Mononuclear cell (primary cell): ENCODE results near the gene CEP164. TPM values are rescaled to one million over a fixed set of nuclear protein-coding genes. Genes with fewer than 3 reads are reported as not detected.

ENCODE experiments used
- H3K27me3 ChIP-seq: 2 replicates; pipeline ENCODE4 v1.6.0; 2011; ENCODE audit warnings: low read length, control low read depth; ENCODE audit not compliant: insufficient read depth
- H3K4me1 ChIP-seq: 2 replicates; pipeline ENCODE4 v1.5.1; 2011; ENCODE audit warnings: mild to moderate bottlenecking, low read length, control low read depth; ENCODE audit not compliant: insufficient read depth
- H3K4me3 ChIP-seq: 2 replicates; pipeline ENCODE4 v1.5.1; 2011; ENCODE audit warnings: mild to moderate bottlenecking, low read length, moderate library complexity
- H3K9me3 ChIP-seq: 2 replicates; pipeline ENCODE4 v1.5.1; 2011; ENCODE audit warnings: low read depth, mild to moderate bottlenecking, control low read depth, low read length
- total RNA-seq: library from RNA; depleted of rRNA; stranded (reverse); fragments of >200 nt; gene quantifications from one replicate; pipeline ENCODE4 v1.2.3, GENCODE V29; 2012

Gene CEP164
- 13.4 TPM for total RNA-seq

GRCh38 chr11:117327567-117328374 lies at the start of gene CEP164:
Gene CEP164, plus strand, starts transcription at chr11:117327854. Its CDS starts 10,733 bp downstream, at chr11:117338587.
- Histone ChIP-seq H3K9me3 (no peaks in the 10 kb centered on the region), H3K4me3 (peak within 1 kb of the TSS; percentile 85), H3K4me1 (peaks cover 15% of the 10 kb centered on the region), H3K27me3 (no peaks in the 10 kb centered on the region)

DNA sequence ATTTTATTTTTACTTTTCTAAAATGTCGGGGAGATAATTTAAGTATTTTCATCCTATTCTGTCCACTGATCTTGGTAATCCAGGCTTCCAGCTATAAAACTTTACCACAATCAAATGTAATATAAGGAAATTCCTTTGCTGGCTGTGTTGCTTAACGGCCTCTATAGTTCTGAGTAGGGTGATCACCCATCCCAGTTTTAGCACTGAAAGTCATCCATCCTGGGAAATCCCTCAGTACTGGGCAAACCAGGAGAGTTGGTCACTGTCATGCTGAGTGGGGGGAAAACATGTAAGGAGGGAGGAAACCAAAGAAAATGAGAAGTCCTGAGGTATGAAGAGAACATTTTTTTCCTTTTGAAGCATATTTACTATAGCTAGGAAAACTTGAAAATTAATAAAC lies 49.3 kb upstream of the CEP164 start:
- no peaks in the 10 kb centered on the region for H3K9me3 ChIP-seq
- H3K27me3 ChIP-seq = no peaks in the 10 kb centered on the region
- no peaks in the 10 kb centered on the region for H3K4me1 ChIP-seq
- H3K4me3 ChIP-seq = no peak overlapping the region

DNA sequence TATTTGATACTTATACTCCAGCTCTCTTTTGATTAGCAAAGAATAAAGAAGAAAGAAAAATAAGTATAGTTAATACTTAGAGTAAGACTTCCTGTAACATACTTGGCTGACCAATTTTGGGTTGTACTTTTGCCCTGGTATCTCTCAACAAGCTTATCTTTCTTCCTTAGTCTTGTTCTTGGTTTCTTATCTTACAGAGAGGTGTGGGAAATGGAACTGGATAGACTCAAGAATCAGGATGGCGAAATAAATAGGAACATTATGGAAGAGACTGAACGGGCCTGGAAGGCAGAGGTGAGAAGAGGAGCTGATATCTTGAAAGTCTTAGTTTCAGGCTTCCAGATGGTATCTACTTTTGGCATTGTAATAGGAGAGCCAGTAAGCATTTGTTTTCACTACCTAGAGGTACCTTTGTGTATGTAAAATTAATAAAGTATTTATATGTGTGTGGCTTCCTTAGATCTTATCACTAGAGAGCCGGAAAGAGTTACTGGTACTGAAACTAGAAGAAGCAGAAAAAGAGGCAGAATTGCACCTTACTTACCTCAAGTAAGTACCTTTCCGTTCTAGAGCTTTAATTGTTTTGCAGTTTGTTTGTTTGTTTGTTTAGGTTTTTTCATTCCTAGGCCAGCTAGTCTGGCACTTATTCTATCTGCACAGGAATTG lies 47.8 kb upstream of the CEP164 start:
- no peaks in the 10 kb centered on the region for H3K9me3 ChIP-seq
- H3K27me3 ChIP-seq = no peaks in the 10 kb centered on the region
- peak overlapping the region; percentile 13 for H3K4me3 ChIP-seq
- no peaks in the 10 kb centered on the region for H3K4me1 ChIP-seq

GRCh38 chr11:117281159-117281558 lies 46.5 kb upstream of the CEP164 start:
- no peak overlapping the region for H3K4me3 ChIP-seq
- no peaks in the 10 kb centered on the region for H3K4me1 ChIP-seq
- no peaks in the 10 kb centered on the region for H3K27me3 ChIP-seq
- no peaks in the 10 kb centered on the region for H3K9me3 ChIP-seq

DNA sequence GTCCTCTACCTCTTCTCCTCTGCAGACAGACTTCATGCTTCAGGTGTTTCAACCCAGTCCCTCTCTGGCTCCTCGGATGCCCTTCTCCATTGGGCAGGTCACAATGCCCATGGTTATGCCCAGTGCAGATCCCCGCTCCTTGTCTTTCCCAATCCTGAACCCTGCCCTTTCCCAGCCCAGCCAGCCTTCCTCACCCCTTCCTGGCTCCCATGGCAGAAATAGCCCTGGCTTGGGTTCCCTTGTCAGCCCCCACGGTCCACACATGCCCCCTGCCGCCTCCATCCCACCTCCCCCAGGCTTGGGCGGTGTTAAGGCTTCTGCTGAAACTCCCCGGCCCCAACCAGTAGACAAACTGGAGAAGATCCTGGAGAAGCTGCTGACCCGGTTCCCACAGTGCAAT lies 45.8 kb upstream of the CEP164 start:
- Histone ChIP-seq H3K4me3 (no peak overlapping the region), H3K27me3 (no peaks in the 10 kb centered on the region), H3K9me3 (no peaks in the 10 kb centered on the region), H3K4me1 (no peaks in the 10 kb centered on the region)

DNA sequence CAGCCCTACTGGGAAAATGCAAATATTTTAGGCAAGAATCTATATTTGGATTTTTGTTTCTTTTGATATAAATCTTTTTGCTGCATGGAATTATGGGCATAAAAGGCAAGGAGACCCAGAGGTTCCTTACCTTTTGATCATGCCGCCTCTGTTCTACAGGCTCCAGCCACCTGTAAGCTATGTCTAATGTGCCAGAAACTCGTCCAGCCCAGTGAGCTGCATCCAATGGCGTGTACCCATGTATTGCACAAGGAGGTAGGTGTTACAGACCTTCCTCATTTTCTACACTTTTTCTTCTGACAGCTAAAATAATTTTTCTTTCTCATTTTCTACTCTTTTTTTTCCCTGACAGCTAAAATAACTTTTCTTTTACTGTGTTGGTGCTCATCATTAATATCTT lies 44.7 kb upstream of the CEP164 start:
- Histone ChIP-seq H3K27me3 (no peaks in the 10 kb centered on the region), H3K9me3 (no peaks in the 10 kb centered on the region), H3K4me1 (no peaks in the 10 kb centered on the region), H3K4me3 (no peak overlapping the region)

DNA sequence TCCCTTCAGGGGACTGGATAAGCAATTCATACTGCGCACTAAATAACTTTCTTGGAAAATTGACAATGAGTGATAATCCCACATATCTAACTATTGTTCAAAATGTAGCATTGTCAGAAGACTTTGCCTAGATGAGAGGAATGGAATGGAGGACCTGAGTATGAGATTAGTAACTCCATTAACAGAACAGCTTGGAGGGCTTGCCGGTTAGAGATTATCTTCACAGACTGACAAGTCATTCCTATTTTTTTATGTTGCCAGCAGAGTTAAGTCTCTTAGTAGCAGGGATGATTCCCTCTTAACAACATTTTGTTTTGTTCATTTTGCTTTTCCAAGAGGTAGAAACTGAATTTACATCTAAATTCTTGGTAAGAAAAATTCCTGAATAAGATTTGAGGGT lies 43.6 kb upstream of the CEP164 start:
- no peaks in the 10 kb centered on the region for H3K9me3 ChIP-seq
- no peaks in the 10 kb centered on the region for H3K27me3 ChIP-seq
- no peaks in the 10 kb centered on the region for H3K4me1 ChIP-seq
- no peak overlapping the region for H3K4me3 ChIP-seq

DNA sequence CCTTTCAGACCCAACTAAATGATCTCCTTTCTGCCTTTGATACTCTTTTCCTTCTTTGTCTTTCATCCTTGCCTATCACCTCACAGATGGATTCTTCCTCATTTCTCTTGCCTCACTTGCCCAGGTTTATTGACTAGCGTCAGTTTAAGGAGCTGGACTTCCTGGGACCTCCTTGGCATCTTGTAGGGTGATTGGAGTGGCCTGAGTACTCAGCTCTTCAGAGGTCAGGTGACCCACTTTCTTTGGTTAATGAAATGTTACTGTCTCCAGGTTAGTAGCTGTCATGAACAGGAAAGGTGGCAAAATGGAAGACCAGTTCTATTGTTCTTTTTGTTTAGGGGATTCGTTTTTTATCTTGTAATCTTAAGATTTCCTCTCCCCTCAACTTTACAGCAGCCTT lies 41.1 kb upstream of the CEP164 start:
- Histone ChIP-seq H3K4me1 (no peaks in the 10 kb centered on the region), H3K9me3 (no peaks in the 10 kb centered on the region), H3K4me3 (no peak overlapping the region), H3K27me3 (no peaks in the 10 kb centered on the region)

GRCh38 chr11:117287668-117288067 lies 40.0 kb upstream of the CEP164 start:
- Histone ChIP-seq H3K4me3 (no peak overlapping the region), H3K27me3 (no peaks in the 10 kb centered on the region), H3K9me3 (no peaks in the 10 kb centered on the region), H3K4me1 (no peaks in the 10 kb centered on the region)

DNA sequence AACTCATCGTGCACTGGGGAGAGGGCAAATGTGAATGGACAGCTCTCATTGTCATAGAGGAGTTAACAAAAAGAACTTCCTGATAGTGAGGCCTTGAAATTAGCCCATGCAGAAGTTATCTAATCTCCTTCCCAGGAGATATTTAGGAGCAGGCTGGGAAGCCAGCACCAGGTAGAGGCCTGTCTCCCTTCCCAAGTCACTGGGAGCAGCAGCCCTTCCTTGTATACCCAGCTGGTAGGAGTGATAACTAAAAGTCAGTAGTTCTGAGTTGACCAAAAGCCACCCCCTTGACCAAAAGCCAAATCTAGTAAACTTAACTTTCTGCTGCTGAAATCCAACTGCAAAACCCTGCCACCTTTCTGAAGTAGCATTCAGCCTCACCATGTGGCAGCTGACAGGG lies 37.9 kb upstream of the CEP164 start:
- Histone ChIP-seq H3K27me3 (no peaks in the 10 kb centered on the region), H3K9me3 (no peaks in the 10 kb centered on the region), H3K4me1 (no peaks in the 10 kb centered on the region), H3K4me3 (no peak overlapping the region)

DNA sequence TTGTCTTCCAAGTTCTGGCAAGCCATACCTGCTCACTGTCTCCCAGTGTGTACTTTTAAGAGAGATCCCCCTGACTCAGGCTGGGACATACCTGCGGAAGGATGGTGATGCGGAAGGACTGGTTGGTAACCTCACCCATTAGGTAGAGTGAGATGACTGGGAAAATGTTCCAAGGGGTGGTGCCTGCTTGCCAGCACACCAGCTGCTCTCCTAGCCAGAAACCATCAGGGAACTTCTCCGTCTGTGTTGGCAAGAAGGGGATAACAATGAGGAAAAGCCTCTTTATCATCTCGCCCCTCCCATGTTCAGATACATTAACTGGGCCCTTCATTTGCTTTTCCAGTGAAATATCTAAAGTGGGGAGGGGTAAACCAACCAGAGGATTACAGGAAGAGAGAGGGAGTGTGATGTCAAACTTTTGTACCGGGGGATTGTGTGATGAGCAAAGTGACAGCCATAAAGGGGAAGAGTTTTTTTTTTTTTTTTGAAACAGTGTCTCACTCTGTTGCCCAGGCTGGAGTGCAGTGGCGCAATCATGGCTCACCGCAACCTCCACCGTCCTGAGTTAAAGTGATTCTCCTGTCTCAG lies 36.8 kb upstream of the CEP164 start, which contains the start of gene BACE1-AS:
TSS of gene BACE1-AS (plus strand) at position 538 of the 588 bp plus-strand sequence.
- Histone ChIP-seq H3K9me3 (no peaks in the 10 kb centered on the region), H3K4me3 (no peak within 1 kb of the TSS), H3K27me3 (no peaks in the 10 kb centered on the region), H3K4me1 (no peaks in the 10 kb centered on the region)

- Histone ChIP-seq H3K27me3 (no peaks in the 10 kb centered on the region), H3K4me1 (no peaks in the 10 kb centered on the region), H3K9me3 (no peaks in the 10 kb centered on the region), H3K4me3 (no peak overlapping the region)
Observed at GRCh38 chr11:117292616-117293015, 35.0 kb upstream of the CEP164 start.

- no peaks in the 10 kb centered on the region for H3K27me3 ChIP-seq
- H3K4me3 ChIP-seq = no peak overlapping the region
- no peaks in the 10 kb centered on the region for H3K4me1 ChIP-seq
- H3K9me3 ChIP-seq = no peaks in the 10 kb centered on the region
Observed at GRCh38 chr11:117295438-117296137, 32.1 kb upstream of the CEP164 start.

- no peaks in the 10 kb centered on the region for H3K27me3 ChIP-seq
- no peaks in the 10 kb centered on the region for H3K4me1 ChIP-seq
- no peak overlapping the region for H3K4me3 ChIP-seq
- no peaks in the 10 kb centered on the region for H3K9me3 ChIP-seq
Observed at GRCh38 chr11:117296881-117297280, 30.8 kb upstream of the CEP164 start.

DNA sequence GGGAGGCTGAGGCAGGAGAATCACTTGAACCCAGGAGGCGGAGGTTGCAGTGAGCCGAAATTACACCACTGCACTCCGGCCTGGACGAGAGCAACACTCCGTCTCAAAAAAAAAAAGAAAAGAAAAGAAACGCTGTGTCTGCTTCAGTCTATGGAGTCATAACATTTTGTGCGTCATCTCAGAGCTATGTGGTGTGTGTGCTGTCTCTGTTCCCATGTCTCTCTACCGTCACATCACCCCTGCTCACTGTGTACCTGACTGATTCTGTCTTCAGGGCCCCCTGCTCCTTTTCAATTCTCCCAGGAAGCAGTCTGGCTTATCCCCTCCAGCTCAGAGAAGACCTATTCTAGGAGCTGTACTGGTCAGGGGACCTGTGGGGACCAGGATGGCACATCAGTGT lies 29.5 kb upstream of the CEP164 start:
- no peaks in the 10 kb centered on the region for H3K9me3 ChIP-seq
- no peaks in the 10 kb centered on the region for H3K4me1 ChIP-seq
- H3K4me3 ChIP-seq = no peak overlapping the region
- no peaks in the 10 kb centered on the region for H3K27me3 ChIP-seq
